Esophagus muscularis mucosa (tissue), 4 donors: ENCODE results near the gene HOXA10. TPM values are rescaled to one million over a fixed set of nuclear protein-coding genes. Genes with fewer than 3 reads are reported as not detected.

Source experiments
- DNase-seq: peaks from one replicate; pipeline ENCODE4 v3.0.0-alpha.2; 2017; ENCODE audit errors: extremely low spot score
- H3K27ac ChIP-seq, 4 donors: fragments of 200-600 bp; sonication (generic); replicated peaks in 1 of 4; 1 replicate in 3 of 4; 2 replicates in 1 of 4; pipeline ENCODE4 v1.5.1; 2016 to 2019; ENCODE audit warnings: mild to moderate bottlenecking in 1 of 4
- H3K27me3 ChIP-seq, 4 donors: fragments of 200-600 bp; sonication (generic); one replicate each; pipeline versions ENCODE4 v1.5.1 to v1.6.0; 2016 to 2019
- H3K36me3 ChIP-seq, 4 donors: fragments of 200-600 bp; sonication (generic); one replicate each; pipeline ENCODE4 v1.5.1; 2016 to 2019
- H3K4me1 ChIP-seq, 4 donors: fragments of 200-600 bp; sonication (generic); one replicate each; pipeline ENCODE4 v1.5.1; 2016 to 2019
- H3K4me3 ChIP-seq, 4 donors: fragments of 200-600 bp; sonication (generic); 1 replicate in 2 of 4; 2 replicates in 2 of 4; pipeline ENCODE4 v1.5.1; 2016 to 2019; ENCODE audit warnings: mild to moderate bottlenecking in 4 of 4, moderate library complexity in 1 of 4
- H3K9me3 ChIP-seq, 4 donors: fragments of 200-600 bp; sonication (generic); 1 replicate in 3 of 4; 2 replicates in 1 of 4; pipeline ENCODE4 v1.5.1; 2016 to 2019
- CTCF ChIP-seq, 3 experiments: fragments of 200-600 bp in 2 of 3; fragments of 450-650 bp in 1 of 3; sonication (generic) in 2 of 3; IDR thresholded peaks; one replicate each; pipeline ENCODE4 v1.5.1; 2017 to 2019; ENCODE audit warnings: antibody characterized with exemption in 3 of 3, mild to moderate bottlenecking in 2 of 3, moderate library complexity in 1 of 3
- EP300 ChIP-seq: sonication (generic); formaldehyde crosslinking; IDR thresholded peaks from one replicate; pipeline ENCODE4 v1.6.1; 2017; ENCODE audit warnings: antibody characterized with exemption
- POLR2A ChIP-seq: fragments of 450-650 bp; IDR thresholded peaks from one replicate; pipeline ENCODE4 v1.6.1; 2017; ENCODE audit warnings: antibody characterized with exemption, moderate library complexity, mild to moderate bottlenecking, low read depth
- POLR2AphosphoS5 ChIP-seq, 2 donors: sonication (generic); formaldehyde crosslinking; IDR thresholded peaks; one replicate each; pipeline ENCODE4 v1.6.1; 2017; ENCODE audit warnings: antibody characterized with exemption in 2 of 2
- WGBS: methylation state at CpG from one replicate; pipeline ENCODE4 v1.1.5; 2018; 5-methylcytosine and 5-hydroxymethylcytosine counted together
- intact Hi-C: fragments of 100-400 bp; cut with DNase I; formaldehyde crosslinking; loops from one replicate; pipeline ENCODE4 v1.15.1; 2023
- small RNA-seq, 3 donors: library from RNA; depleted of rRNA; stranded (forward); fragments of <200 nt; gene quantifications; one replicate each; pipeline ENCODE3, GENCODE V24; 2016
- total RNA-seq, 4 donors: library from RNA; depleted of rRNA; stranded (reverse); fragments of >200 nt; gene quantifications; one replicate each; pipeline versions ENCODE4 v1.1.0 to v1.2.1, GENCODE V29; 2016

HOXA10 gene
- total RNA-seq, 4 donors from 2014 or later: not detected

DNA sequence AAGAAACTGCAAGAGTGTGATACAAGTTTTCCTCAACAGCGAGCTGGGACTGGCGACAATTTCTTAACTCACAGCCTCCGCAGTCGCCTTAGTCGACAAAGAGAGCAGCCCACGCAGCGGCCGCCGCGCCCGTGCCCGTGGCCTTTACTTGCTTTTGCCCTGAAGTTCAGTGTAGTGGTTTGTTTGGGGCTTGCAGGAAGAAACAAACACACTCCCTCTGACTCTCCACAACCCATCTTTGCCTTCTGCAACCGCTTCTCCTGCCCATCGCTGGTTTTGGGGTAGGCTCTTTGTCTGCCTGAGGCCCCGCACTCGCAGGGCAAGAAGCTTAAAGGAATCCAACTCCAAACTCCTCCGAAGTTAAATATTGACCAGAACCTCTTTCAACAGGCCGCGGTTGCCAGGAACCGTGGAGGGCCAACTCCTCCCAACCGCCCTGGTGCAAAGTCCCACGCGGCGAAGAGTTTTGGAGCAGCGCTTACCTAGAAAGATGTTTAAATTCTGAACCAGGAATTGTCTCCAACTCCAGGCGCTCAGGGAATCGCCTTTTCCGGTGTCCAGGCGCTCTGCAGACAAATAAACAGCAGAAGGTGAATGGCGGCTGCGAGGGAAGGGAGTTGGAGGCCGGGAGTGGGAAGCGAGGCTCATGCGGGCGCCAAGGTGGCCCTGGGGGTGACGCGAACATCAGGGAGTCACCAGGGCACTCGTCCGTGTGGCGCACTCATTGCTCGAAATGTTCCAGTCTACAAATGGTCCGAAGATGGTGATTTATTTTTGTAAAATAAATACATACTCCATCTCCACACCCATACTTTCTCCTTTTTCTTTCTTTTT lies 51.8 kb downstream of the HOXA10 start:
- WGBS: 31% methylated on average over 42 of the region's 42 CpGs
- Histone ChIP-seq H3K36me3 (no peaks in the 10 kb centered on the region), H3K27me3 (no peaks in the 10 kb centered on the region), H3K4me1 (peaks cover 31 to 89% (median 84%) of the 10 kb centered on the region in 4 donors), H3K27ac (peak overlapping the region; percentile 96 to 100 (median 99)), H3K4me3 (peak overlapping the region; percentile 50 to 75 (median 66)), H3K9me3 (no peaks in the 10 kb centered on the region)
- intact Hi-C loops: no loop called here
- no peak for TF ChIP-seq EP300
- peak; percentile 10 to 14 for TF ChIP-seq POLR2AphosphoS5 (IDR thresholded peaks at IDR 0.05)
- DNase-seq: no peak

DNA sequence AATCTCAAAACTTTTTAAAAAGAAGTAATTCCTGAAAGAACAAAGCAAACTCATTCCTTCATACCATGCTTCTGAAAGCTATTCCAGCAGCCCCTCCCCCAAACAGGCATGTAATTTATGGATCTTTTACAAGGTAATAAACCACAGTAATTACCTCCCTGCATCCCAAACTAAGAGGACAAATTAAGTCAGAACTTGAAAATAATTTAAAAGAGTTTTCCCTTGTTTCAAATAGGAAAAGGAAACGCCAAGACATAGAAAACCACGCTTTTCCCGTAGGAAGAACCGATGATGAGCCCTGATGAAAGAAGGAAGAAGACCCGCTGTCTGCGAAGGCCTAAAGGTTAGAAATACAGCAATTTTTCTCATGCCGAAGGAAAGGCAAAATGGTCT lies 52.4 kb downstream of the HOXA10 start:
- WGBS: 20% methylated on average over 7 of the region's 7 CpGs
- Histone ChIP-seq H3K4me1 (peaks cover 33 to 85% (median 80%) of the 10 kb centered on the region in 4 donors), H3K4me3 (peak overlapping the region; percentile 50 to 75 (median 66)), H3K27me3 (no peaks in the 10 kb centered on the region), H3K9me3 (no peaks in the 10 kb centered on the region), H3K36me3 (no peaks in the 10 kb centered on the region), H3K27ac (peak overlapping the region; percentile 96 to 100 (median 99))
- TF ChIP-seq POLR2A: no peak
- TF ChIP-seq EP300: no peak
- TF ChIP-seq CTCF (IDR thresholded peaks at IDR 0.05): no peak
- TF ChIP-seq POLR2AphosphoS5 (IDR thresholded peaks at IDR 0.05): no peak
- DNase-seq: no peak
- intact Hi-C loops: no loop called here

Small RNA genes within 50 kb of the gene (small RNA-seq; reads per million reads assigned to genes)
- gene AC004080.5 (0 reads per million in 3 donors), gene RF02140 (0 reads per million in 3 donors), gene RF02141 (0 reads per million in 3 donors)

Other genes with a start within 250 kb of the HOXA10 start
- 1 to 10 TPM in 1 of 4 donors, under 1 TPM in 3; 0.17 to 1.4 (median 0.56) TPM for gene HOXA1, start 78.3 kb downstream of the HOXA10 start, total RNA-seq
- 1 to 10 TPM; 3.3 to 5.4 (median 4.4) TPM for gene HOXA2, start 71.6 kb downstream of the HOXA10 start, total RNA-seq
- 10 to 100 TPM; 12.5 to 26.8 (median 18.1) TPM for gene HOXA4, start 43.6 kb downstream of the HOXA10 start, total RNA-seq
- 10 to 100 TPM in 3 of 4 donors, 1 to 10 TPM in 1; 7.8 to 24.8 (median 14.7) TPM for gene HOXA5, start 30.6 kb downstream of the HOXA10 start, total RNA-seq
- under 1 TPM in 2 of 4 donors, not detected in 2; 0.66 to 0.92 TPM for gene HOXA6, start 26.5 kb downstream of the HOXA10 start, total RNA-seq
- gene HOXA3, start 21.7 kb downstream of the HOXA10 start, total RNA-seq: 10 to 100 TPM; 10.2 to 16.6 (median 13.8) TPM
- 1 to 10 TPM in 1 of 4 donors, under 1 TPM in 3; 0.33 to 1.7 (median 0.49) TPM for gene HOXA7, start 17.6 kb downstream of the HOXA10 start, total RNA-seq
- gene HOXA9, start 8.8 kb downstream of the HOXA10 start, total RNA-seq: under 1 TPM in 1 of 4 donors, not detected in 3; 0.50 TPM
- not detected for gene HOXA11, start 10.9 kb upstream of the HOXA10 start, total RNA-seq
- not detected for gene HOXA13, start 25.8 kb upstream of the HOXA10 start, total RNA-seq
- gene EVX1, start 68.5 kb upstream of the HOXA10 start, total RNA-seq: not detected